Measurements from ENCODE around the gene TMC7.

- TF ChIP-seq EP300 (IDR thresholded peaks at IDR 0.05; ENCODE audit: low read depth in 2 of 2, low read length in 2 of 2): no peak
- no peak for TF ChIP-seq EP300 (CRISPR knock-in tag; IDR thresholded peaks at IDR 0.05; ENCODE audit: borderline replicate concordance)
- TF ChIP-seq CTCF (CRISPR knock-in tag; IDR thresholded peaks at IDR 0.05): no peak
- TF ChIP-seq POLR2AphosphoS5 (IDR thresholded peaks at IDR 0.05; ENCODE audit: low read depth, low read length): no peak
- no peak for TF ChIP-seq GLI4 (CRISPR knock-in tag; IDR thresholded peaks at IDR 0.05; ENCODE audit: borderline replicate concordance)
- TF ChIP-seq ZNF253 (CRISPR knock-in tag; IDR thresholded peaks at IDR 0.05; ENCODE audit: borderline replicate concordance): no peak
- TF ChIP-seq POGZ (CRISPR knock-in tag; IDR thresholded peaks at IDR 0.05): no peak
- no peak for TF ChIP-seq HMGXB3 (CRISPR knock-in tag; IDR thresholded peaks at IDR 0.05; ENCODE audit: borderline replicate concordance)
- TF ChIP-seq TMF1 (CRISPR knock-in tag; IDR thresholded peaks at IDR 0.05; ENCODE audit: low read depth): no peak
- TF ChIP-seq ZBTB26 (CRISPR knock-in tag; IDR thresholded peaks at IDR 0.05; ENCODE audit: borderline replicate concordance): no peak
- no peak for TF ChIP-seq ADNP (CRISPR knock-in tag; IDR thresholded peaks at IDR 0.05)
- no peak for TF ChIP-seq TAF1 (CRISPR knock-in tag; IDR thresholded peaks at IDR 0.05)
- TF ChIP-seq GATAD2A (CRISPR knock-in tag; IDR thresholded peaks at IDR 0.05): no peak
- no peak for TF ChIP-seq SNAPC4 (CRISPR knock-in tag; IDR thresholded peaks at IDR 0.05)
- no peak for TF ChIP-seq ZBTB7B (CRISPR knock-in tag; IDR thresholded peaks at IDR 0.05)
These were observed 120.9 kb downstream of the TMC7 start for GRCh38 chr16:19104607-19105006.
